Liver (tissue), 9 donors: Measurements from ENCODE around the gene CRB1. TPM values are rescaled to one million over a fixed set of nuclear protein-coding genes. Genes with fewer than 3 reads are reported as not detected.

ENCODE experiments used
- DNase-seq: peaks from one replicate; pipeline ENCODE4 v3.0.0-alpha.2; 2017; ENCODE audit warnings: low spot score
- H3K27ac ChIP-seq, 2 donors: one replicate each; pipeline ENCODE4 v1.7.0; 2013; ENCODE audit warnings: inconsistent platforms in 2 of 2, low read length in 2 of 2, control low read depth in 1 of 2, low read depth in 1 of 2, mild to moderate bottlenecking in 1 of 2
- H3K27me3 ChIP-seq, 4 donors: one replicate each; pipeline versions ENCODE4 v1.6.1 to v1.7.0; 2013; ENCODE audit warnings: low read length in 3 of 4, inconsistent platforms in 1 of 4, mild to moderate bottlenecking in 1 of 4, moderate library complexity in 1 of 4; ENCODE audit not compliant: control insufficient read depth in 4 of 4, insufficient read depth in 4 of 4
- H3K36me3 ChIP-seq, 4 donors: one replicate each; pipeline versions ENCODE4 v1.6.1 to v1.7.0; 2013; ENCODE audit warnings: low read length in 3 of 4, mild to moderate bottlenecking in 3 of 4, low read depth in 1 of 4, moderate library complexity in 1 of 4; ENCODE audit not compliant: control insufficient read depth in 4 of 4, insufficient read depth in 3 of 4
- H3K4me1 ChIP-seq, 4 donors: one replicate each; pipeline versions ENCODE4 v1.6.1 to v1.7.0; 2013; ENCODE audit warnings: low read length in 3 of 4, mild to moderate bottlenecking in 3 of 4, moderate library complexity in 1 of 4; ENCODE audit not compliant: control insufficient read depth in 4 of 4, insufficient read depth in 4 of 4
- H3K4me3 ChIP-seq, 3 donors: one replicate each; pipeline versions ENCODE4 v1.6.1 to v1.7.0; 2013; ENCODE audit warnings: low read length in 3 of 3, control low read depth in 1 of 3, low read depth in 1 of 3, mild to moderate bottlenecking in 1 of 3
- H3K9ac ChIP-seq, 2 donors: one replicate each; pipeline ENCODE4 v1.7.0; 2013; ENCODE audit warnings: low read length in 2 of 2, mild to moderate bottlenecking in 2 of 2, moderate library complexity in 2 of 2, control low read depth in 1 of 2, low read depth in 1 of 2
- H3K9me3 ChIP-seq, 4 donors: one replicate each; pipeline versions ENCODE4 v1.6.1 to v1.7.0; 2013; ENCODE audit warnings: low read length in 3 of 4; ENCODE audit not compliant: control insufficient read depth in 4 of 4
- ATF3 ChIP-seq: IDR thresholded peaks from 2 replicates; pipeline ENCODE4 v1.6.1; 2016; ENCODE audit warnings: antibody characterized with exemption
- CTCF ChIP-seq: fragments of 150-350 bp; IDR thresholded peaks from 2 replicates; pipeline ENCODE4 v1.5.1; 2017; ENCODE audit warnings: improper control_type of control experiment, low read depth, low read length; ENCODE audit not compliant: missing input control
- EGR1 ChIP-seq, 2 donors: IDR thresholded peaks; 2 replicates each; pipeline ENCODE4 v1.6.1; 2016 to 2018; ENCODE audit warnings: antibody characterized with exemption in 2 of 2, low read depth in 2 of 2
- FOXA2 ChIP-seq: IDR thresholded peaks from 2 replicates; pipeline ENCODE4 v1.6.1; 2016; ENCODE audit warnings: antibody characterized with exemption
- GABPA ChIP-seq, 2 donors: IDR thresholded peaks in 1 of 2; conservative IDR thresholded peaks in 1 of 2; 2 replicates each; pipeline ENCODE4 v1.6.1; 2016; ENCODE audit warnings: antibody characterized with exemption in 2 of 2, mild to moderate bottlenecking in 1 of 2, moderate library complexity in 1 of 2
- HNF4A ChIP-seq, 2 donors: conservative IDR thresholded peaks; 2 replicates each; pipeline ENCODE4 v1.6.1; 2016; ENCODE audit warnings: antibody characterized with exemption in 2 of 2, mild to moderate bottlenecking in 2 of 2
- HNF4G ChIP-seq: IDR thresholded peaks from 2 replicates; pipeline ENCODE4 v1.6.1; 2016; ENCODE audit warnings: antibody characterized with exemption
- MAX ChIP-seq: IDR thresholded peaks from 2 replicates; pipeline ENCODE4 v1.6.1; 2016; ENCODE audit warnings: antibody characterized with exemption
- NR2F2 ChIP-seq: IDR thresholded peaks from 2 replicates; pipeline ENCODE4 v1.6.1; 2016; ENCODE audit warnings: antibody characterized with exemption
- REST ChIP-seq: IDR thresholded peaks from 2 replicates; pipeline ENCODE4 v1.6.1; 2016; ENCODE audit warnings: antibody characterized with exemption, mild to moderate bottlenecking
- SP1 ChIP-seq: IDR thresholded peaks from 2 replicates; pipeline ENCODE4 v1.6.1; 2018; ENCODE audit warnings: antibody characterized with exemption, mild to moderate bottlenecking
- YY1 ChIP-seq: IDR thresholded peaks from 2 replicates; pipeline ENCODE4 v1.6.1; 2016; ENCODE audit warnings: antibody characterized with exemption, mild to moderate bottlenecking
- ZBTB33 ChIP-seq: IDR thresholded peaks from 2 replicates; pipeline ENCODE4 v1.6.1; 2016; ENCODE audit warnings: antibody characterized with exemption
- WGBS: extraction: QIAGEN DNeasy Blood & Tissue Kit; methylation state at CpG from one replicate; pipeline ENCODE4 v1.1.7; 2013; 5-methylcytosine and 5-hydroxymethylcytosine counted together
- polyA plus RNA-seq, 2 donors: library from polyadenylated mRNA; stranded (reverse) in 1 of 2; unstranded in 1 of 2; fragments of 200-250 nt in 1 of 2; fragments of >200 nt in 1 of 2; fragmentation: Nextera tagmentation in 1 of 2; extraction: Ambion mirVana in 1 of 2; gene quantifications; one replicate each; pipeline versions ENCODE4 v1.2.1 to v1.2.3, GENCODE V29; 2013 to 2015
- total RNA-seq, 2 donors: library from RNA; depleted of rRNA; stranded (reverse); fragments of >200 nt; gene quantifications; one replicate each; pipeline ENCODE4 v1.2.3, GENCODE V29; 2014
- donor health status: healthy.
- donor health status: healthy.
- donor health status: healthy.
- donor health status: healthy.
- donor health status: healthy.

The CRB1 gene
- total and polyA plus RNA-seq, 4 donors, result 5.1 TPM; not detected in 3

GRCh38 chr1:197444755-197445154 lies 176.7 kb downstream of the CRB1 start:
- TF ChIP-seq REST (no peak), MAX (no peak), GABPA (IDR thresholded peaks at IDR 0.05 in 1 of 2, conservative IDR thresholded peaks at IDR 0.05 in 1 of 2) (no peak), FOXA2 (no peak), ATF3 (no peak), EGR1 (IDR thresholded peaks at IDR 0.05; ENCODE audit: low read depth in 2 of 2) (no peak), CTCF (no peak), NR2F2 (no peak)
- Histone ChIP-seq H3K9me3 (no peaks in the 10 kb centered on the region), H3K27ac (no peak overlapping the region), H3K36me3 (no peaks in the 10 kb centered on the region), H3K4me3 (no peak overlapping the region), H3K27me3 (peaks cover 0 to 16% (median 0%) of the 10 kb centered on the region in 4 donors), H3K4me1 (no peaks in the 10 kb centered on the region), H3K9ac (no peak overlapping the region)
- no peak for DNase-seq
- 6% methylated on average over 1 of the region's 1 CpG for WGBS

- Histone ChIP-seq H3K9ac (no peak overlapping the region), H3K4me1 (no peaks in the 10 kb centered on the region), H3K27me3 (peaks cover 0 to 16% (median 0%) of the 10 kb centered on the region in 4 donors), H3K9me3 (no peaks in the 10 kb centered on the region), H3K27ac (no peak overlapping the region), H3K36me3 (no peaks in the 10 kb centered on the region), H3K4me3 (no peak overlapping the region)
- DNase-seq, result no peak
- WGBS, result 62% methylated on average over 2 of the region's 2 CpGs
- TF ChIP-seq HNF4A (conservative IDR thresholded peaks at IDR 0.05) (no peak), YY1 (no peak), FOXA2 (no peak), ZBTB33 (no peak), REST (no peak), SP1 (no peak), HNF4G (no peak), MAX (no peak)
Observed at GRCh38 chr1:197448121-197448779, 180.2 kb downstream of the CRB1 start.
